HG02870 (cell line): Measurements from ENCODE around the gene DGCR8.
"Not testable (repeated sequence)": the region's sequence is repeated elsewhere in the genome, so short reads cannot be mapped to it uniquely, and the experiment has no call there.

Source experiments
- ATAC-seq: cut with Tn5 transposase; IDR thresholded peaks from one replicate; pipeline ENCODE4 v1.9.1; 2021; ENCODE audit warnings: mild to moderate bottlenecking, moderate library complexity; ENCODE audit not compliant: unreplicated experiment

DGCR8 gene

GRCh38 chr22:20149257-20150250 lies 69.5 kb downstream of the DGCR8 start:
- ATAC-seq = no peak

GRCh38 chr22:20150381-20151275 lies 70.6 kb downstream of the DGCR8 start, which contains the start of gene CCDC188:
Gene CCDC188 (minus strand): TSS chr22:20151055. CDS start chr22:20150986, 69 bp downstream.
- ATAC-seq = no peak

GRCh38 chr22:20151276-20151588 lies 71.2 kb downstream of the DGCR8 start:
- no peak for ATAC-seq

- ATAC-seq = no peak
Measured at GRCh38 chr22:20152464-20152890, 72.4 kb downstream of the DGCR8 start.

- no peak for ATAC-seq
Measured at GRCh38 chr22:20153945-20154344, 73.9 kb downstream of the DGCR8 start.

- no peak for ATAC-seq
Measured at GRCh38 chr22:20154602-20155187, 74.7 kb downstream of the DGCR8 start.

- no peak for ATAC-seq
Measured at GRCh38 chr22:20155330-20156041, 75.4 kb downstream of the DGCR8 start.

- no peak for ATAC-seq
Measured at GRCh38 chr22:20156042-20156389, 76.0 kb downstream of the DGCR8 start.

- no peak for ATAC-seq
Measured at GRCh38 chr22:20156611-20157429, 76.8 kb downstream of the DGCR8 start.

GRCh38 chr22:20157430-20158183 lies 77.6 kb downstream of the DGCR8 start:
- no peak for ATAC-seq

- no peak for ATAC-seq
Measured at GRCh38 chr22:20158391-20159036, 78.5 kb downstream of the DGCR8 start.

GRCh38 chr22:20159076-20159475 lies 79.0 kb downstream of the DGCR8 start:
- no peak for ATAC-seq

- ATAC-seq = not testable (repeated sequence)
Measured at GRCh38 chr22:20159531-20159930, 79.5 kb downstream of the DGCR8 start.

GRCh38 chr22:20160041-20160440 lies 80.0 kb downstream of the DGCR8 start:
- no peak for ATAC-seq
